GM18951 (cell line): ENCODE results near the gene RANBP2.

Experiments
- POLR2A ChIP-seq: IDR thresholded peaks from 4 replicates; pipeline ENCODE4 v1.6.1; 2011; ENCODE audit warnings: mild to moderate bottlenecking; ENCODE audit not compliant: insufficient read length, insufficient read depth; ENCODE audit errors: extremely low read depth
- in situ Hi-C: fragments of 300-500 bp; cut with MboI; formaldehyde crosslinking; loops from one replicate; pipeline ENCODE4 v1.12.0; 2022; ENCODE audit warnings: low sequenced_read_pairs, mixed read lengths, inconsistent platforms; ENCODE audit not compliant: unreplicated experiment

The RANBP2 gene

GRCh38 chr2:108820482-108820881 is 101.2 kb downstream of the RANBP2 start:
- in situ Hi-C loops = no loop called here
- TF ChIP-seq POLR2A = no peak

GRCh38 chr2:108823286-108823685 is 104.0 kb downstream of the RANBP2 start:
- TF ChIP-seq POLR2A = no peak
- in situ Hi-C loops = no loop called here

- in situ Hi-C loops = no loop called here
These were observed 105.2 kb downstream of the RANBP2 start for GRCh38 chr2:108824316-108825070.

GRCh38 chr2:108825254-108825653 is 106.0 kb downstream of the RANBP2 start:
- TF ChIP-seq POLR2A = no peak

More at GRCh38 chr2:108824316-108825070, 105.2 kb downstream of the RANBP2 start:
- TF ChIP-seq POLR2A = no peak

GRCh38 chr2:108825736-108826135 is 106.5 kb downstream of the RANBP2 start:
- TF ChIP-seq POLR2A = no peak
- in situ Hi-C loops = no loop called here

More at GRCh38 chr2:108825254-108825653, 106.0 kb downstream of the RANBP2 start:
- in situ Hi-C loops = no loop called here

GRCh38 chr2:108829578-108830310 is 110.5 kb downstream of the RANBP2 start:
- in situ Hi-C loops = no loop called here
- no peak for TF ChIP-seq POLR2A

GRCh38 chr2:108833219-108833618 is 113.9 kb downstream of the RANBP2 start:
- in situ Hi-C loops = no loop called here
- TF ChIP-seq POLR2A = no peak

- no peak for TF ChIP-seq POLR2A
- in situ Hi-C loops = no loop called here
These were observed 115.3 kb downstream of the RANBP2 start for GRCh38 chr2:108834620-108835019.

- in situ Hi-C loops = no loop called here
- no peak for TF ChIP-seq POLR2A
These were observed 115.8 kb downstream of the RANBP2 start for GRCh38 chr2:108835040-108835439.
